Ishikawa (cell line): ENCODE data around the gene FGD5.

ENCODE experiments used
- EGR1 ChIP-seq: IDR thresholded peaks from 2 replicates; pipeline ENCODE4 v1.6.1; 2012
- NFIC ChIP-seq: IDR thresholded peaks from 2 replicates; pipeline ENCODE4 v1.6.1; 2012
- REST ChIP-seq: IDR thresholded peaks from 2 replicates; pipeline ENCODE4 v1.6.1; 2012; ENCODE audit warnings: low read depth, mild to moderate bottlenecking
- TAF1 ChIP-seq: IDR thresholded peaks from 2 replicates; pipeline ENCODE4 v1.6.1; 2012; ENCODE audit warnings: low read depth, mild to moderate bottlenecking

- no peak for TF ChIP-seq TAF1
- TF ChIP-seq EGR1 = no peak
- no peak for TF ChIP-seq NFIC
- no peak for TF ChIP-seq REST
Measured at GRCh38 chr3:14877469-14877868, 58.7 kb downstream of the FGD5 start.
